Hematopoietic multipotent progenitor cell treated with erythropoietin and hydrocortisone succinate and interleukin-3 and kit ligand, for 17 days (in vitro differentiated cells): ENCODE data around the gene CYTH4.

Source experiments
- DNase-seq: peaks from one replicate; pipeline ENCODE4 v3.0.0-alpha.2; 2015; ENCODE audit warnings: low spot score

CYTH4 gene

DNA sequence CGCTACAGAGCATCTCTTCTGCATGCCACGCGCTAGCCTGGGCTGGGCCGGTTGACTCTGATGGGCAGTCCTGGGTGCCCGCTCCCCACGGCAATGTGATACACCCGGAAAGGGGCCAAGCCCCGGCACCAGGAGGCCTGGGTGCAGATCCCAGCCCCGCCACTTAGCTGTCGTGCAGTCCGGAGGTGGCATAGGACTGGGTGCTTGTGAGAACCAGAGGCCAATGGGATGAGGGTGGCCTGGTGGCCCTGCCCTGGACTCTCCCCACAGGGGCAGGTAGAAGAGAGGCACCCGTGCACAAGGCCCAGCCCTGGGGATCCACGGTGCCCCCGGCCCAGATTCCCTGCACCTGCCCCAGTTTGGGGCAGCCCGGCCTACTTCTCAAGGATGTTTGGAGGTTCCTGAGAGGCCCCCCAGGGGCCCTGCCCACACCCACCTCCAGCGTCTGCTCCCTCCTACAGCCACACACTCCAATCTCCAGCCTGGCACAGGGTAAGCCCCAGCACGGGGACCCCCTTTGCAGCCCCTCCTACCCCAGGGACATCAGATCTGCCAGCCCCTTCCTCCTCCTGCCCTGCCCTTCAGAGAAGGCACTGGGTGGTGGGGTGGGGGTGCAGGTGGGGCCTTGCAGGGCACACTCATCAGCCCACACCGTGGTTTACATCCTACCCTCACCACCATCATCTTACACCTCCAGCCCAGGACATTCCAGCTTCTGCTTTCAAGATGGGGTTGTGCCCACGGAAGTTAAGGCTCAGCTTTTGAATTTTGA is 66.9 kb downstream of the CYTH4 start:
- DNase-seq, result no peak

DNA sequence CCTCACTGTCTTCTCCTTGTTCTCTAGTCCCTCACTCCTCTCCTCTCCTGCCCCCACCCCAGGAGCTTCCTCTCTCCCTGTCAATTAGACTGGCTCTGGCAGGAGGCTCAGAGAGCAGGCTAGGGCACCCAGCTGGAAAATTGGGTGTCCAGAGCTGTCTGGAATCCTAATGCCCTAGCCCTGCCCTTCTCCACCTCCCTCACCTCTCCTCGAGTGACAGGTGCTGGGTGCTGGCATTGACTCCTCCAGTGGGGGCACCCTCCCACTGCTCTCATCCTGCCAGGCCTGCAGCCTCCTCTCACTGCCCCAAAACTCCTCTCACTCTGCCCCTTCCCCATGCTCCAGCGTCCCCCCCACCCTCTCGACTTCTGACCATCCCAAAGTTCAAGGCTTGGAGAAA is 68.9 kb downstream of the CYTH4 start:
- no peak for DNase-seq

DNA sequence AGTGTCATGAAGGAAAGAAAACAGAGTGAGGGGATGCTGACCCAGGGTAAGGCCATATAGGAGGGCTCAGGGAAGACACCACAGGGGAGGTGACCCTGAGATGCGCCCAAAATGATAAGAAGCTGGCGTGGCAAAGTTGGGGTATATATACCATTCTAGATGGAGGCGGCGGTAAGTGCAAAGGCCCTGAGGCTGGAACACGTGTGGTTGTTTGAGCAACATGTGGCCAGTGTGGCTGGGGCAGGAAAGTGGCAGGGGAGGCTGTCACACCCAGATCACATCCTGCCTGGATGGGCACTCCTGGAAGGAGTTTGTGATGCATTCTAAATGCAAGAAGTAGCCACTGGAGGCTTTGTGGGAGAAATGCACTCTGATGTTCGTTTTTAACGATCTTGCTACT is 70.2 kb downstream of the CYTH4 start:
- no peak for DNase-seq

DNA sequence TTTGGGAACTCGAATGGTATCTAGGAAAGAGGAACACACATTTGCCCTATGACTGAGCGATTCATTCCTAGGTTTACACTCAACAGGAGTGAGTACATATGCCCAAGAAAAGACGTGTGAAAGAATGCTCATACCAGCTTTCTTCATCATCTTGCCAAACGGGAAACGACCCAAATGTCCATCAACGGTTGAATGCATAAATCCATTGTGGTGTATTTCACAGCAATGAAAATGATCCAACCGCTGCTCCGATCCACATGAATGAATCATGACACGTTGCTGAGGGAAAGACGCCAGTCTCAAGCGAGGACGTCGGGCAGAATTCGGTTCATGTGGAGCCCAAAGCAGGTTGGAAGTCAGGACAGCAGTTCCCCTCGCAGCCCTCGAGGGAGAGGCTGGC is 71.5 kb downstream of the CYTH4 start:
- DNase-seq, result no peak

DNA sequence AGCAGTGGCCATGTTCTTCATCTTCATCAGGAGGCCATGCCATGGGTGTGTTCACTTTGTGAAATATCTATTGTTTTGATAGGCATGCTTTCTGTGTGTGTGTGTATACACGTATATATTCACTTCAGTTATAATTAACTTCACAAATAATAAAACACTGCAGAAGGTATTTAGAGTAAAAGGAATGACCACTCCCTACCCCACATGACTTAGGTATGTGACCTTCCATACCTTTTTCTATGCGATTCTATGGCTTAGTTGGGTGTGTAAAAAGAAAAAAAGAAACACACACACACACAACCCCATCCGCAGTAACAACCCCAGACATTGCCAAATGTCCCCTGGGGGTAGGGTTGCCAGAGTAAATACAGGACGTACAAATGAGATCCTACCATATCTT is 72.0 kb downstream of the CYTH4 start:
- no peak for DNase-seq

DNA sequence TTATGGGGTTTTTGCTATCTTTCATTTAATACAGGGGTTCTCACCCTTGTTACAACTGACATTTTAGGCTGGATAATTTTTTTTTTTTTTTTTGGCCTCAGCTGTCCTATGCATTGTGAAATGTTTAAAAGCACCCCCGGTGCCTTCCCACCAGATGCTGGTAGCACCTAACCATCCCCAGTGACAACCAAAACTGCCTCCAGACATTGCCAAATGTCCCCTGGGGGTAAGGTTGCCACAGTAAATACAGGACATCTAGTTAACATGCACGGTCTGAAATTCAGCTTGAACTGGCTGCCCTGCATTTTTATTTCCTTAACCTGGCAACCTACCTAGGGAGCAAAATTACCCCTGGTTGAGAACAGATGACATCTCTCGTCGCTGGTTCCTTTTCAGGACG is 72.4 kb downstream of the CYTH4 start:
- DNase-seq, result no peak

DNA sequence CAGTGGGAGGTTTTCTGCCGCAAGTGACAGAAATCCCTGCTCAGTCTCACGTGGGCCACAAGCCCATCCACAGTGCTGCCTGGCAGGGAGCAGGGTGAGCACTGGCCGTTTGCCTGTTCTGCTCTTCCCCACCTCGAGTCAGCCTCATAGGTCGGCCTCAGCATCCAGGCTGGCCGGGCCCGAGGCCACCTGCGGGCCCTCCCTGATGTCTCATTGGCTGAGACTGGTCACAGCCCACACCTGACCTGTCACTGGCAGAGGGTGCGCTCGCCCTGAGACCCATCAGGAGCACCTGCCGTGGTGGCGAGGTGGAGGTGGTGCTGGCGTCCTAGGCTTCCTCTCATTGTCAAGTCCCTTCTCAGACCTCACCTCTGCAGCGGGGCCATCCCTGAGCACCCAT is 72.9 kb downstream of the CYTH4 start:
- DNase-seq, result no peak

DNA sequence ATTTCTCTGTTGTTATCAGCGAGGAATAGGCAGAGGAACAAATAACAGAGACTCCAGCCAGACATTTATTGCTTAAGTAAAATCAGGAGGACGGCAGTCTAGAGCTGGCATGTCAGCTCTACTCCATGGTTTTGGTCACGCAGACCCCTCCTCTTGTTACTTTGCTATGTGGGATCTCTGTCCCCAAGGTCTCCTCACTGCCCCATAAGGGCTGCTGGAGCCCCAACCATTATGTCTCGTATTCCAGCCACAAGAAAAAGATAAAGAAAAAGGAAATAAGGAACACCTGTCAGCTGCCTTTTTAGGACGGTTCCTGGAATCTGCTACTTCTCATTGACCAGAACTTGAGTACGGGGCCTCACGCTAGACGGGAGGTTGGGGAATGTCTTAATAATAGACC is 74.6 kb downstream of the CYTH4 start:
- no peak for DNase-seq

DNA sequence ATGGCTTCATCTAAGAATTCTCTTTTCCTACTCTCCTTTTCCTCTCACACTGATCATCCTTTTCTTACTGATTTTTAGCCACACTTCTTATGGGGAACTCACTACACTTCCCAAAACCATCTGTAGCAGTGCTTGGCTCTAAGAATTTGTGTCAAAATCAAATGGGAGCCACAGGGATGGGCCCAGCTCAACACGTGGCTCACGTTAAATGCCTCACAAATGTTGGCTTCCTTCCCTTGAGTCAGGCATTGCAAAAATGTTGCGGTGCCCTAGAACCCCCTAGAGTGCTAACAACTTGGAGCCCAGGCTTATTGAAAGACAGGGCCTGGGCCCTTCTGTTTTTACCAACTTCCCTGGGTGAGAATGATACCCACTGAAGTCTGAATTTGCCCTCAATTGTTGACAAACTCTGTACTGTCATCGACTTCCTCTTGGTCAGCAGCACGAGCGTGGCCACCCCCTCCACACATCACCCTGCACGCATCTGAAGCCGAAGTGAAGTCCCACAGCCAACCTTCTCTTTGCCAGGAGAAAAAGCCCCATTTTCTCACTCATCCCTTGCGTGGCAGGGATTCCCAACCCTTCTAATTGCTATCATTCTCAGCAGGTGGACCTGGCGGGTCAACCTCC is 75.3 kb downstream of the CYTH4 start:
- no peak for DNase-seq

DNA sequence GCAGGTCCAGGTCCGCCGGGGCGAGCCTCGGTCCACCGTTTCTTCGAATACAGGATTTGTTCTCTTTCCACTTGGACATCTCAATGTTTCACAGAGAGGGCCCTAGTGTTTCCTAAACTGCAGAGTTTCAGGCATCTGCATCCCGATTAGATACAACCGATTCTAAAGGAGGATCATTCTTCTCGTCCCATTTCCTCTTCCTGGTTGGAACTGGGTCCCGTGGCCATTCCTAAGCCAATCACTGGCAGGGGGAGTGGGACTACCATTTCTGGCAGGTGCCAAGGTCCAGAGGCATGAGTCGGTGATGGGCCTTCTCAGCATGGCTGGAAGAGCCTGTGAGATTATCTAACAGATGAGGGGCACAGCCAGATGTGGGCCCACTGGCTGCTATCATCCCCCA is 76.1 kb downstream of the CYTH4 start:
- no peak for DNase-seq

DNA sequence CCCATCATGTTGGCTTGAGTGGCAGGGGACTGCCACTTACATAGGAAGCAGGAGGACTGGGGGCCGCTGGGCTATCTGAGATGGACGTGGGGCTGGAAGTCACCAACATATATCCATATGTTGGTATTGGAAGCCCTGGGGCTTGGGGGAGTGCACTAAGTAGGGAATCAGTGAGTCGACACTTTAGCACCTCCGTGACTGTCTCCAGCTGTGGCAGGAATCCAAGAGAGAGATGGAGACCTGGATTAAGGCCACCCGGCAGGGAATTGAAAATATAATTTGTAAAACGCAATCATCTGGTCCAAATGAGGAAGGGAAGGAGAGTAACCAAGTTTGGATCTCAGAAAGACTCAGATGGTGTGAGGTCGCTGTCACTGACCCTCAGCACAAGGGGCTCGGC is 76.6 kb downstream of the CYTH4 start:
- no peak for DNase-seq

DNA sequence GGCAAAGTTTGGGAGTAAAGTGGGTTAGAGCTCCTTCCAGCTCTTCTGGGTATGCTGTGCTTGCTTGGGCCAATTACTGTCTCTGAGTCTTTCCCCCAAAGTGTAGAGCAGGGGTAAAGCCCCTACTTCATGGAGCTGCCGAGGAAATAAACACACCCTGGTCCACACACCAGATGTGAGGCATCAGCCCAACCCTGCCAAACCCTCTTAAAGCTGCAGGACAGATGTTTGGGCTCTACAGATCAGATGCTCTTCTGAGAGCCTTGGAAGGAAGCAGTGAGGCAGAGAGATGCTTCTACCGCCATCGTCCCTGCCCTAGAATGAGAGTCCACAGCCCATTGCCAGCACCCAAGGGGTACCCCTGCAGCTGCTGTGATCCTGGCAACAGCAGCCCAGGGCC is 80.3 kb downstream of the CYTH4 start:
- DNase-seq, result no peak

DNA sequence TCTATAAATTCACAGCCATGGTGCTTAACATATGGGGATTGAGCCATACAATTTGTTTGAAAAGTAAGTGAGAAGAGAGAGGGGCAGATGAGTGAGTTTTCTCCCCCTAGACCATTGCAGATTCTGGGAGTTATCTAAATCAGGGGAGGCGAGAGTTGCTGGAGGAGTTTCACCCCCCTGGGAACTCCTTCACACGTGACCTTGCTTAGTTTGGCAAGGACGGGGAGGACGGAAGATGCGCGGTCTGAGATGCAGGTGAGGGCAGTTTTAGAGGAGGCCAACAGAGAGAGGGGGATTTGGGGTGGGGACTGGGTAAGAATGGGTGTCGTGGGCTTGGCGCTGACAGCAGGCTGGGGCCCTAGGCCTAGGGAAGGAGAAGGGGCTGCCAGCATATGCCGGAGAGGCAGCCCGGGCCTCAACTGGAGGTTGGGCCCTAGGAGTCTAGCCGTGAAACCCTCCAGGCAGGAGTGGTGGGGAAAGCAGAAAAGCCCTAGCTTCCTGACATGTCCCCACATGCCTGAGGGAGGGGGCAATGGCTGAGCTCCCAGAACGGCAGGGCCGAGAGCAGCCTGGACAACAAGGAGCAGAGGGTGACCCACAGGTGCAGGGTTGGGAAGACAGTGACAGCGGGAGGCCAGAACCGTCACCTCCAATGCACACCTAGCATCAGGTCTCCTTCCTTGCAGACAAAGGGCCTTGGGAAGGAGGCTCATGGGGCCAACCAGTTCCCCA is 81.1 kb downstream of the CYTH4 start:
- no peak for DNase-seq
